Thyroid gland (tissue), 4 donors: ENCODE measurements around the gene GPR78.

Experiments used
- POLR2A ChIP-seq, 2 donors: fragments of 450-650 bp; IDR thresholded peaks; one replicate each; pipeline ENCODE4 v1.6.1; 2017; ENCODE audit warnings: antibody characterized with exemption in 2 of 2, mild to moderate bottlenecking in 2 of 2, moderate library complexity in 1 of 2
- TF ChIP-seq, protein P1 (sequence below), 6 experiments: fragments of 200-600 bp in 3 of 6; fragments of 450-650 bp in 3 of 6; sonication (generic) in 3 of 6; IDR thresholded peaks; one replicate each; pipeline ENCODE4 v1.5.1; 2016 to 2019; ENCODE audit warnings: antibody characterized with exemption in 6 of 6, mild to moderate bottlenecking in 2 of 6, inconsistent platforms in 1 of 6, moderate library complexity in 1 of 6

DNA sequence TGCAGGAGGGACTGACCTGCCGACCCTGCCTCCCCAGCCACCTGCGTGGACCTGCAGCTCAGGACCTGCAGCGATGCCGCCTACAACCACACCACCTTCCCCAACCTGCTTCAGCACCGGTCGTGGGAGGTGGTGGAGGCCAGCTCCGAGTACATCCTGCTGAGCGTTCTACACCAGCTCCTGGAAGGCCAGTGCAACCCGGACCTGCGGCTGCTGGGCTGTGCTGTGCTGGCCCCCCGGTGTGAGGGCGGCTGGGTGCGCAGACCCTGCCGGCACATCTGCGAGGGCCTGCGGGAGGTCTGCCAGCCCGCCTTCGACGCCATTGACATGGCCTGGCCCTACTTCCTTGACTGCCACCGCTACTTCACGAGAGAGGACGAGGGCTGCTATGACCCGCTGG lies 20.9 kb downstream of the GPR78 start:
- TF ChIP-seq, protein P1, sequence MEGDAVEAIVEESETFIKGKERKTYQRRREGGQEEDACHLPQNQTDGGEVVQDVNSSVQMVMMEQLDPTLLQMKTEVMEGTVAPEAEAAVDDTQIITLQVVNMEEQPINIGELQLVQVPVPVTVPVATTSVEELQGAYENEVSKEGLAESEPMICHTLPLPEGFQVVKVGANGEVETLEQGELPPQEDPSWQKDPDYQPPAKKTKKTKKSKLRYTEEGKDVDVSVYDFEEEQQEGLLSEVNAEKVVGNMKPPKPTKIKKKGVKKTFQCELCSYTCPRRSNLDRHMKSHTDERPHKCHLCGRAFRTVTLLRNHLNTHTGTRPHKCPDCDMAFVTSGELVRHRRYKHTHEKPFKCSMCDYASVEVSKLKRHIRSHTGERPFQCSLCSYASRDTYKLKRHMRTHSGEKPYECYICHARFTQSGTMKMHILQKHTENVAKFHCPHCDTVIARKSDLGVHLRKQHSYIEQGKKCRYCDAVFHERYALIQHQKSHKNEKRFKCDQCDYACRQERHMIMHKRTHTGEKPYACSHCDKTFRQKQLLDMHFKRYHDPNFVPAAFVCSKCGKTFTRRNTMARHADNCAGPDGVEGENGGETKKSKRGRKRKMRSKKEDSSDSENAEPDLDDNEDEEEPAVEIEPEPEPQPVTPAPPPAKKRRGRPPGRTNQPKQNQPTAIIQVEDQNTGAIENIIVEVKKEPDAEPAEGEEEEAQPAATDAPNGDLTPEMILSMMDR (IDR thresholded peaks at IDR 0.05) = no peak
- TF ChIP-seq POLR2A (IDR thresholded peaks at IDR 0.05) = no peak
